ENCODE measurements around the gene DDX10. TPM values are rescaled to one million over a fixed set of nuclear protein-coding genes. Genes with fewer than 3 reads are reported as not detected.

Gene DDX10
- total and polyA plus RNA-seq, 9 of the 15 experiments (the other 6 are each of a cell fraction or from before 2014, with no cell fraction given), result 33.9 to 94.6 (median 50.7) TPM

DNA sequence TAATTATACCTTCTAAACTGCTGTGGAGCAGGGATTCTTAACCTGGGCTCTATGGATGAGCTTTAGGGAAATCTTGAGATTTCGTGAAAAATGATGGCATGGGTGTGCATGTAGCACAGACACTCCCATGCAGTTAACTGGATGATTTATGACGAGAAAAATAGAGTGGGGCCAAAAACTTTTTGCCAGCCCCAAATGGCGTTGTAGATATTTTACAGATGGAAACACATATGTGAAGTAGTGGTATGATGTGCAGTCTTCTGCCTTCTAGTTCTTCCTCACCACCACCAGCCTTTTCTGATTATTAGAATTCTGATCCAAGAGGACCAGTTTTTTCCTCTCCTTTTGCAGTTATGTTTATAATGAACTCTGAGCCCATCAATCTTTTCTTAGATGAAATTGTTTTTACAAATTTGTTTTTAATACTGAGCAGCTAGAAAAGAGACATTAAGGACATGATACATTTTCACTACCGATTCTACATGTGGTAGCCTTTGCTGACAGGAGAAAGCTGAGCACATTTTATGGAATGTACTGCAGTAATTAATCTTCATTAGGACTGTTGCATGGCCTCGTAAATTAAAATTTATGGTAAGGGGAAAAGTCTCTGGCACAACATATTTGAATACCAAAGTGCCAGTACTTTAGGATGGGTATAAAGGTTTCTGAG is 261.4 kb downstream of the DDX10 start:
- CTCF ChIA-PET (ENCODE audit: low intra/inter-chr PET ratio), result no interaction called here
- no peak overlapping the region for H3K4me3 ChIP-seq
- H2AFZ ChIP-seq (ENCODE audit: low read depth, low read length), result no peak overlapping the region
- DNase-seq (ENCODE audit: extremely low read depth in 1 of 4, low spot score in 3 of 4) (no peak), ATAC-seq (no peak), FAIRE-seq (no peak)
- H3K36me3 ChIP-seq (ENCODE audit: control insufficient read depth, insufficient read depth, low read length), result peaks cover 3% of the 10 kb centered on the region
- 88% methylated on average over 5 of the region's 5 CpGs for WGBS (ENCODE audit: insufficient coverage, low coverage, missing lambda C conversion rate)
- in situ Hi-C loops (cut with MboI) (no loop called here), intact Hi-C loops (cut with micrococcal nuclease) (no loop called here)
- no peaks in the 10 kb centered on the region for H3K9me1 ChIP-seq (ENCODE audit: control insufficient read depth, insufficient read depth, low read length)
- H4K20me1 ChIP-seq (replicated peaks; ENCODE audit: control insufficient read depth, insufficient read depth, low read length), result no peaks in the 10 kb centered on the region
- H3K9me3 ChIP-seq (replicated peaks; ENCODE audit: control insufficient read depth, insufficient read depth, low read depth, low read length), result no peaks in the 10 kb centered on the region
- no peak overlapping the region for H3K4me2 ChIP-seq (ENCODE audit: insufficient read depth, low read length)
- H3K27me3 ChIP-seq (ENCODE audit: control insufficient read depth in 2 of 2, insufficient read depth in 2 of 2, low read length in 2 of 2), result no peaks in the 10 kb centered on the region
- no peaks in the 10 kb centered on the region for H3K79me2 ChIP-seq (ENCODE audit: control insufficient read depth, insufficient read depth, low read length)
- TF ChIP-seq SETDB1 (IDR thresholded peaks at IDR 0.05; ENCODE audit: low read length) (no peak), ILK (tag; IDR thresholded peaks at IDR 0.05; ENCODE audit: borderline replicate concordance, low read depth) (no peak), ETV6 (IDR thresholded peaks at IDR 0.05; ENCODE audit: borderline replicate concordance in 1 of 2, low read depth in 2 of 2, low read length in 1 of 2) (no peak), ETV6 (CRISPR knock-in tag; IDR thresholded peaks at IDR 0.05; ENCODE audit: borderline replicate concordance) (no peak), MEIS2 (IDR thresholded peaks at IDR 0.05; ENCODE audit: partially characterized antibody) (no peak), POLR2B (IDR thresholded peaks at IDR 0.05; ENCODE audit: low read depth, partially characterized antibody) (no peak), LEF1 (IDR thresholded peaks at IDR 0.05) (no peak), ZFP36 (IDR thresholded peaks at IDR 0.05; ENCODE audit: low read depth, low read length, partially characterized antibody) (no peak), ZNF717 (CRISPR knock-in tag; IDR thresholded peaks at IDR 0.05) (no peak), ZFP1 (CRISPR knock-in tag; IDR thresholded peaks at IDR 0.05) (no peak), ZBTB8A (IDR thresholded peaks at IDR 0.05; ENCODE audit: partially characterized antibody) (no peak), CHD4 (IDR thresholded peaks at IDR 0.05; ENCODE audit: insufficient read depth, insufficient replicate concordance, low read depth, low read length, poor library complexity, severe bottlenecking) (no peak), PHTF2 (CRISPR knock-in tag; IDR thresholded peaks at IDR 0.05) (no peak)
- TF ChIP-seq, protein P1, sequence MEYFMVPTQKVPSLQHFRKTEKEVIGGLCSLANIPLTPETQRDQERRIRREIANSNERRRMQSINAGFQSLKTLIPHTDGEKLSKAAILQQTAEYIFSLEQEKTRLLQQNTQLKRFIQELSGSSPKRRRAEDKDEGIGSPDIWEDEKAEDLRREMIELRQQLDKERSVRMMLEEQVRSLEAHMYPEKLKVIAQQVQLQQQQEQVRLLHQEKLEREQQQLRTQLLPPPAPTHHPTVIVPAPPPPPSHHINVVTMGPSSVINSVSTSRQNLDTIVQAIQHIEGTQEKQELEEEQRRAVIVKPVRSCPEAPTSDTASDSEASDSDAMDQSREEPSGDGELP (CRISPR knock-in tag; IDR thresholded peaks at IDR 0.05; ENCODE audit: borderline replicate concordance), result no peak
- TF ChIP-seq, protein P2, sequence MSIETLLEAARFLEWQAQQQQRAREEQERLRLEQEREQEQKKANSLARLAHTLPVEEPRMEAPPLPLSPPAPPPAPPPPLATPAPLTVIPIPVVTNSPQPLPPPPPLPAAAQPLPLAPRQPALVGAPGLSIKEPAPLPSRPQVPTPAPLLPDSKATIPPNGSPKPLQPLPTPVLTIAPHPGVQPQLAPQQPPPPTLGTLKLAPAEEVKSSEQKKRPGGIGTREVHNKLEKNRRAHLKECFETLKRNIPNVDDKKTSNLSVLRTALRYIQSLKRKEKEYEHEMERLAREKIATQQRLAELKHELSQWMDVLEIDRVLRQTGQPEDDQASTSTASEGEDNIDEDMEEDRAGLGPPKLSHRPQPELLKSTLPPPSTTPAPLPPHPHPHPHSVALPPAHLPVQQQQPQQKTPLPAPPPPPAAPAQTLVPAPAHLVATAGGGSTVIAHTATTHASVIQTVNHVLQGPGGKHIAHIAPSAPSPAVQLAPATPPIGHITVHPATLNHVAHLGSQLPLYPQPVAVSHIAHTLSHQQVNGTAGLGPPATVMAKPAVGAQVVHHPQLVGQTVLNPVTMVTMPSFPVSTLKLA (conservative IDR thresholded peaks at IDR 0.05), result no peak
- TF ChIP-seq, protein P3, sequence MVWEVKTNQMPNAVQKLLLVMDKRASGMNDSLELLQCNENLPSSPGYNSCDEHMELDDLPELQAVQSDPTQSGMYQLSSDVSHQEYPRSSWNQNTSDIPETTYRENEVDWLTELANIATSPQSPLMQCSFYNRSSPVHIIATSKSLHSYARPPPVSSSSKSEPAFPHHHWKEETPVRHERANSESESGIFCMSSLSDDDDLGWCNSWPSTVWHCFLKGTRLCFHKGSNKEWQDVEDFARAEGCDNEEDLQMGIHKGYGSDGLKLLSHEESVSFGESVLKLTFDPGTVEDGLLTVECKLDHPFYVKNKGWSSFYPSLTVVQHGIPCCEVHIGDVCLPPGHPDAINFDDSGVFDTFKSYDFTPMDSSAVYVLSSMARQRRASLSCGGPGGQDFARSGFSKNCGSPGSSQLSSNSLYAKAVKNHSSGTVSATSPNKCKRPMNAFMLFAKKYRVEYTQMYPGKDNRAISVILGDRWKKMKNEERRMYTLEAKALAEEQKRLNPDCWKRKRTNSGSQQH (CRISPR knock-in tag; IDR thresholded peaks at IDR 0.05), result no peak
- no peak overlapping the region for H3K27ac ChIP-seq (ENCODE audit: extremely low read depth, low read depth, low read length)
- H3K4me1 ChIP-seq (replicated peaks in 1 of 2; ENCODE audit: control insufficient read depth in 2 of 2, insufficient read depth in 2 of 2, low read length in 2 of 2), result no peaks in the 10 kb centered on the region
- no peak overlapping the region for H3K9ac ChIP-seq (ENCODE audit: insufficient read depth in 1 of 2, low read depth in 2 of 2, low read length in 2 of 2)
- POLR2A ChIA-PET, result interaction anchor here (0.7 to 1.3 kb wide), 2 partner anchors 9 to 12 kb away, joined by 3 read pairs; no protein-coding TSS in a partner anchor
- no TSS peak for BruUV-seq (replicated peaks)
